Esophagus (tissue), 2 donors: ENCODE results near the gene KIFC3. TPM values are rescaled to one million over a fixed set of nuclear protein-coding genes. Genes with fewer than 3 reads are reported as not detected.
"Not testable (repeated sequence)": the region's sequence is repeated elsewhere in the genome, so short reads cannot be mapped to it uniquely, and the experiment has no call there.

Experiments used
- H3K27ac ChIP-seq, 2 donors: one replicate each; pipeline ENCODE4 v1.5.1; 2013; ENCODE audit warnings: low read depth in 2 of 2, mild to moderate bottlenecking in 2 of 2, inconsistent platforms in 1 of 2, low read length in 1 of 2, moderate library complexity in 1 of 2
- H3K27me3 ChIP-seq, 2 donors: one replicate each; pipeline ENCODE4 v1.6.1; 2013; ENCODE audit warnings: low read length in 2 of 2, control low read depth in 1 of 2, mild to moderate bottlenecking in 1 of 2; ENCODE audit not compliant: insufficient read depth in 2 of 2, control insufficient read depth in 1 of 2
- H3K36me3 ChIP-seq, 2 donors: one replicate each; pipeline ENCODE4 v1.6.1; 2013; ENCODE audit warnings: low read length in 1 of 2; ENCODE audit not compliant: control insufficient read depth in 2 of 2, insufficient read depth in 2 of 2
- H3K4me1 ChIP-seq, 2 donors: one replicate each; pipeline ENCODE4 v1.6.1; 2013; ENCODE audit warnings: low read length in 1 of 2; ENCODE audit not compliant: control insufficient read depth in 2 of 2, insufficient read depth in 2 of 2
- H3K4me3 ChIP-seq, 2 donors: one replicate each; pipeline ENCODE4 v1.5.1; 2013; ENCODE audit warnings: low read length in 2 of 2, mild to moderate bottlenecking in 2 of 2, low read depth in 1 of 2, moderate library complexity in 1 of 2
- H3K9me3 ChIP-seq, 2 donors: one replicate each; pipeline ENCODE4 v1.6.1; 2013; ENCODE audit warnings: mild to moderate bottlenecking in 2 of 2, low read depth in 1 of 2, low read length in 1 of 2, moderate library complexity in 1 of 2; ENCODE audit not compliant: control insufficient read depth in 2 of 2, insufficient read depth in 1 of 2
- WGBS, 2 donors: extraction: QIAGEN DNeasy Blood & Tissue Kit; methylation state at CpG; one replicate each; pipeline ENCODE4 v1.1.7; 2013; 5-methylcytosine and 5-hydroxymethylcytosine counted together
- polyA plus RNA-seq, 2 donors: library from polyadenylated mRNA; stranded (reverse); fragments of 200-250 nt; gene quantifications; one replicate each; pipeline ENCODE4 v1.2.3, GENCODE V29; 2013
- donor health status: healthy with polysubstance abuse.
- donor health status: Bipolar disorder and iron deficiency.

The KIFC3 gene
- polyA plus RNA-seq = 10 to 100 TPM; 21.9 to 65.1 TPM

- H3K36me3 ChIP-seq = peaks cover 0 to 2% of the 10 kb centered on the region in 2 donors
- 6 to 13% methylated on average over 57 to 78 of the region's 78 CpGs for WGBS, 2 donors
- H3K9me3 ChIP-seq = no peaks in the 10 kb centered on the region
- H3K4me1 ChIP-seq = peaks cover 7 to 19% of the 10 kb centered on the region in 2 donors
- H3K27ac ChIP-seq = peak within 1 kb of the TSS; percentile 36 to 83
- no peaks in the 10 kb centered on the region for H3K27me3 ChIP-seq
- peak within 1 kb of the TSS; percentile 49 to 59 for H3K4me3 ChIP-seq
Measured at GRCh38 chr16:57802341-57803133, at the start of gene KIFC3. KIFC3 (minus strand) TSS chr16:57802491; CDS start chr16:57798243, 4,248 bp downstream.

GRCh38 chr16:57848181-57848580 is 45.9 kb upstream of the KIFC3 start:
- Histone ChIP-seq H3K27ac (no peak overlapping the region), H3K4me1 (no peaks in the 10 kb centered on the region), H3K27me3 (no peaks in the 10 kb centered on the region), H3K4me3 (no peak overlapping the region), H3K9me3 (no peaks in the 10 kb centered on the region), H3K36me3 (no peaks in the 10 kb centered on the region)
- 86 to 91% methylated on average over 5 of the region's 5 CpGs for WGBS, 2 donors

- H3K27ac ChIP-seq, H3K9me3 ChIP-seq: not testable (repeated sequence)
- WGBS, 2 donors = 75 to 84% methylated on average over 6 of the region's 6 CpGs
Measured at GRCh38 chr16:57846931-57847330, 44.6 kb upstream of the KIFC3 start.

GRCh38 chr16:57846078-57846697 is 43.9 kb upstream of the KIFC3 start:
- no peak overlapping the region for H3K4me3 ChIP-seq
- no peaks in the 10 kb centered on the region for H3K9me3 ChIP-seq
- no peaks in the 10 kb centered on the region for H3K4me1 ChIP-seq
- no peak overlapping the region for H3K27ac ChIP-seq
- no peaks in the 10 kb centered on the region for H3K36me3 ChIP-seq
- H3K27me3 ChIP-seq = no peaks in the 10 kb centered on the region
- WGBS, 2 donors = 60 to 70% methylated on average over 9 of the region's 9 CpGs

More at GRCh38 chr16:57846931-57847330, 44.6 kb upstream of the KIFC3 start:
- H3K27me3 ChIP-seq, H3K36me3 ChIP-seq, H3K4me1 ChIP-seq, H3K4me3 ChIP-seq: not testable (repeated sequence)

GRCh38 chr16:57845115-57845514 is 42.8 kb upstream of the KIFC3 start:
- H3K4me3 ChIP-seq = no peak overlapping the region
- H3K36me3 ChIP-seq = no peaks in the 10 kb centered on the region
- no peaks in the 10 kb centered on the region for H3K4me1 ChIP-seq
- H3K9me3 ChIP-seq = no peaks in the 10 kb centered on the region
- H3K27me3 ChIP-seq = no peaks in the 10 kb centered on the region
- no peak overlapping the region for H3K27ac ChIP-seq
- 82 to 85% methylated on average over 8 of the region's 8 CpGs for WGBS, 2 donors

GRCh38 chr16:57844416-57845030 is 42.2 kb upstream of the KIFC3 start:
- no peaks in the 10 kb centered on the region for H3K9me3 ChIP-seq
- no peak overlapping the region for H3K4me3 ChIP-seq
- no peaks in the 10 kb centered on the region for H3K27me3 ChIP-seq
- 89 to 92% methylated on average over 10 of the region's 10 CpGs for WGBS, 2 donors
- no peaks in the 10 kb centered on the region for H3K4me1 ChIP-seq
- H3K36me3 ChIP-seq = no peaks in the 10 kb centered on the region
- H3K27ac ChIP-seq = no peak overlapping the region

- Histone ChIP-seq H3K4me1 (no peaks in the 10 kb centered on the region), H3K4me3 (no peak overlapping the region), H3K9me3 (no peaks in the 10 kb centered on the region), H3K27ac (no peak overlapping the region), H3K36me3 (no peaks in the 10 kb centered on the region), H3K27me3 (no peaks in the 10 kb centered on the region)
- 92 to 99% methylated on average over 1 of the region's 1 CpG for WGBS, 2 donors
Measured at GRCh38 chr16:57843400-57843799, 41.1 kb upstream of the KIFC3 start.

- no peaks in the 10 kb centered on the region for H3K4me1 ChIP-seq
- H3K9me3 ChIP-seq = no peaks in the 10 kb centered on the region
- H3K4me3 ChIP-seq = no peak overlapping the region
- WGBS, 2 donors = 83 to 85% methylated on average over 5 of the region's 5 CpGs
- H3K27ac ChIP-seq = no peak overlapping the region
- no peaks in the 10 kb centered on the region for H3K27me3 ChIP-seq
- H3K36me3 ChIP-seq = no peaks in the 10 kb centered on the region
Measured at GRCh38 chr16:57842601-57843000, 40.3 kb upstream of the KIFC3 start.

- Histone ChIP-seq H3K4me1 (no peaks in the 10 kb centered on the region), H3K36me3 (no peaks in the 10 kb centered on the region), H3K27ac (no peak overlapping the region), H3K4me3 (no peak overlapping the region), H3K9me3 (no peaks in the 10 kb centered on the region), H3K27me3 (no peaks in the 10 kb centered on the region)
- 82 to 89% methylated on average over 8 of the region's 8 CpGs for WGBS, 2 donors
Measured at GRCh38 chr16:57840833-57841232, 38.5 kb upstream of the KIFC3 start.
